ENCODE data around the gene RANBP9.

Gene RANBP9

DNA sequence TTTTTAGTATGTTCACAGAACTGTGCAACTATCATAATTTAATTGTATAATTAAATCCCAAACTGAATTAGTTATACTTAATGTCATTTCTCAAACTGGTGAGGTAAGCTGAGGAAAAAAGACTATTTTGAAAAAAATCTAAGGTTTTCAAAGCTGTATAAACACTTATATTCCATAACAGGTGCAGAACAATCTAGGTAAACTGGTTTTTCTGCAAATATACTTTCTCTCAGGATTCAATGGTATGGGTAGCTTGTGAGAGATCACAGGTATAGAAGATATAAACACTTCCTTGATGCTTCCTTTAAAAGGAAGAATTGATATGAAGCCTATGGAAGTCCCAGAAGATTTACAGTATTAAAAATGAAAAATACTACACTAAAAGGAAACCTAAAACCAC, 62.8 kb downstream of the RANBP9 start:
- no peak overlapping the region for H3K27ac ChIP-seq (ENCODE audit: low read depth, low read length)

DNA sequence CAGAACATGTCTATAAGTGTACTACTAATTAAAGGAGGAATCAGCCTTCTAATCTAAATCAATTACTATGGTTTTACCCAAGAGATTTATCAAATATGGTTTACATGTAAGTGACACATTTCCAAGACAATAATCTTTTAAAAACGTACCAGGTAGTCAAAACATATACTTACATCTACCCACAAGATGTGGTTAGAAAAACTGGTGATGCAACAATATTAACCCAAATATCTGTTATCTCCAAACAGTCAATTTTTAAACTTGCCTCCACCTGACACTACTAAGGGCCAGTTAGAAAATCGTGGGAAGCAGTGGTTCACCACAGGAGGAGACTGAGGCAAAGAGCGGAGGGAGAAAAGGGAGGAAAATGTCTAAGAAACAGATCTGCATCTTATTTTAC, 68.5 kb downstream of the RANBP9 start:
- no peaks in the 10 kb centered on the region for H3K9me3 ChIP-seq (ENCODE audit: insufficient read depth, low read depth, low read length)
- no peak overlapping the region for H3K27ac ChIP-seq (ENCODE audit: low read depth, low read length)
- peaks cover 50% of the 10 kb centered on the region for H3K36me3 ChIP-seq (ENCODE audit: insufficient read depth, low read length)
- H3K27me3 ChIP-seq (ENCODE audit: insufficient read depth, low read length), result no peaks in the 10 kb centered on the region
- no peak overlapping the region for H3K4me3 ChIP-seq (ENCODE audit: low read length)
- 95% methylated on average over 3 of the region's 3 CpGs for WGBS
- H3K4me1 ChIP-seq (ENCODE audit: insufficient read depth, low read length), result peaks cover 14% of the 10 kb centered on the region; the same call in 1 of the 2 replicates
- H3K9ac ChIP-seq (ENCODE audit: low read depth, low read length), result no peak overlapping the region

More for the DNA sequence above, 62.8 kb downstream of the RANBP9 start:
- no peaks in the 10 kb centered on the region for H3K27me3 ChIP-seq (ENCODE audit: insufficient read depth, low read length)
- H3K36me3 ChIP-seq (ENCODE audit: insufficient read depth, low read length), result peaks cover 19% of the 10 kb centered on the region
- H3K9me3 ChIP-seq (ENCODE audit: insufficient read depth, low read depth, low read length), result no peaks in the 10 kb centered on the region
- H3K4me1 ChIP-seq (ENCODE audit: insufficient read depth, low read length), result no peaks in the 10 kb centered on the region
- no peak overlapping the region for H3K4me3 ChIP-seq (ENCODE audit: low read length)
- no peak overlapping the region for H3K9ac ChIP-seq (ENCODE audit: low read depth, low read length)

DNA sequence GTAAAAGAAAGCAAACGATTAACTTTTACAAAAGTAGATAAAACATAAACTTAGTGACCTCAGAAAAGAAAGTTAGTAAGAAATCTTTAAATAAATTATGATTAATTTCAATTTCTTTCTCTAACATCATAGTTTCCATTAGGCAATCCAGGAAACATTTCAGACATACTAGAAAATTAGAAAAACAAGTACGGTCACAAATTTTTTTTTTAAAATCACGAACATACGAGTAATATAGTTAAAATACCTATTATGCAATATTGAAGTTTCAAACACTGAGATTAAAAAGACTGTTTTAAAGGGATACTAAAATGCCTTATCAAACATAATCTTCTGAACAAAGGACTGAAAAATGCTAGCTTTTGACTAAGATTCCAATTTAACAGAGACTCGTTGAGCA, 70.3 kb downstream of the RANBP9 start:
- no peak overlapping the region for H3K27ac ChIP-seq (ENCODE audit: low read depth, low read length)

DNA sequence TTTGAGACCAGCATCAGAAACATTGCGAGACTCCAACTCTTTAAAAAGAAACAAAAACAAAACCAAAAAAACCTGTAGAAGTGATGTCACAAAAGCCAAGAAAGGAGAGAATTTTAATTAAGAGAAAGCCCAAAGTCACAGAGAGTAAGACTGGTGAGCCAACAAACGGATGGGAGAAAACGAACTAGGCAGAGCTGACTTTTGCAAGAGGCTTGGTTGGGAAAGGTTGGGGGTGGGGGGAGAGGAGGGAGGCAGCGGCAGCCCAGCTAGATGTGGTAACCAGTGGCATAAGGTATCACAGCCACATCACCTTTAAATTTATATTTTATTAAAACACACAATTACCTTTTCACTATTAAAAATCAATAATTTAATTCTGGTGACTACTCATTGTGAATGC, 73.0 kb downstream of the RANBP9 start:
- H3K27ac ChIP-seq (ENCODE audit: low read depth, low read length), result no peak overlapping the region
- H3K9me3 ChIP-seq (ENCODE audit: insufficient read depth, low read depth, low read length), result no peaks in the 10 kb centered on the region
- 88% methylated on average over 2 of the region's 4 CpGs for WGBS
- peaks cover 42% of the 10 kb centered on the region for H3K4me1 ChIP-seq (ENCODE audit: insufficient read depth, low read length)
- no peak overlapping the region for H3K4me3 ChIP-seq (ENCODE audit: low read length)
- peaks cover 54% of the 10 kb centered on the region for H3K36me3 ChIP-seq (ENCODE audit: insufficient read depth, low read length)
- H3K9ac ChIP-seq (ENCODE audit: low read depth, low read length), result no peak overlapping the region
- H3K27me3 ChIP-seq (ENCODE audit: insufficient read depth, low read length), result no peaks in the 10 kb centered on the region

More for the DNA sequence above, 70.3 kb downstream of the RANBP9 start:
- Histone ChIP-seq H3K9ac (ENCODE audit: low read depth, low read length) (no peak overlapping the region), H3K9me3 (ENCODE audit: insufficient read depth, low read depth, low read length) (no peaks in the 10 kb centered on the region), H3K27me3 (ENCODE audit: insufficient read depth, low read length) (no peaks in the 10 kb centered on the region), H3K36me3 (ENCODE audit: insufficient read depth, low read length) (peaks cover 62% of the 10 kb centered on the region), H3K4me3 (ENCODE audit: low read length) (no peak overlapping the region), H3K4me1 (ENCODE audit: insufficient read depth, low read length) (peaks cover 28% of the 10 kb centered on the region)
- no CpG with 5 or more reads among the region's 5 CpGs for WGBS

DNA sequence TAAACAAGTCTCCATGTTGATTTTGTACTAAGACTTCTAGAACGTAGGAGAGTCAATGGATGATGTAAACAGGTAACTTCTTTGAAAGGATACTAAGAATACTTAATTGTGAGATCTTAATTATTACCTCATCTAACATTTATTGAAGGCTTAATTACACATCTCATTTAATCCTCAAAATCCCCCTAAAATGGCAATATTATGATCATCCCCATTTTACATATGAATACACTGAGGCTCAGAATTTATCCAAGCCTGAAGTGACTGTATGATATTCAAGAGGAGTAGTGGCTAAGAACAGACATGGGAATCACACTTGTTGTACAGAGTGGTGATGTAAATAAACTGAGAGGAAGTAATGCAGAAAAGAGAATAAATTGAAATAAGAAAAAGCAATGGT, 73.6 kb downstream of the RANBP9 start:
- Histone ChIP-seq H3K4me1 (ENCODE audit: insufficient read depth, low read length) (peaks cover 42% of the 10 kb centered on the region), H3K4me3 (ENCODE audit: low read length) (no peak overlapping the region), H3K36me3 (ENCODE audit: insufficient read depth, low read length) (peaks cover 54% of the 10 kb centered on the region), H3K27ac (ENCODE audit: low read depth, low read length) (no peak overlapping the region), H3K27me3 (ENCODE audit: insufficient read depth, low read length) (no peaks in the 10 kb centered on the region), H3K9ac (ENCODE audit: low read depth, low read length) (no peak overlapping the region), H3K9me3 (ENCODE audit: insufficient read depth, low read depth, low read length) (no peaks in the 10 kb centered on the region)
- WGBS, result no CpG with 5 or more reads among the region's 1 CpG

DNA sequence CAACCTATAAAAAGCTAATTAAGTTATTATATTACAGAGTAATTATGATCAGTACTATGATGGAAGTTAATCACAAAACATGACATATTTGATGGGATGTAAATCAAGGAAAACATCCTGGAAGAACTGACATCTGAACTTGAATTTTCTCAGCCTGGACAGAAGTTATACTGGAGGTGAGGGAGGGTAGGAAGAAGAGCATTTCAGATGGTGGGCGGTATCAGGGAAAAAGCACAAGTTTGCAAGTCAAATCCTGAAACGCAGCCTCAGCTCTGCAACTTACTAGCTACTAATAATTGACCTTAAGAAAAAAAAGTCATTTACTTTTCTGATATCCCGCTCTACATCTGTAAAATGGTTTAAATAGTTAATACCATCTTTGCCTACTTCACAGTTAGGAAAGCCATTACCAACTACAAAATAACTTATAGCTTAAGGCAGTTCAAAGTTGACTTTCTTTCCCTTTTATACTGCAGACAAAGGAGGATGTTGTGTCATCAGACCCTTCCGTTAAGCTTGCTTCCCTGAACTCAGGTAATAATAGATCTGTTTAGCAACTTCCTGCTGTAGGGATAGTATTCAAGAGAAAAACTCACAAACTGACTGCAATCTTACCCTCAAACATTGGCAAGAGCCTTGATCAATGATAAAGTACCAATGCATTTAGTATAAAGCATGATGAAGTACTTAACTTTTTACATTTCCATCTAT, 75.5 kb downstream of the RANBP9 start:
- Histone ChIP-seq H3K4me1 (ENCODE audit: insufficient read depth, low read length) (peaks cover 39% of the 10 kb centered on the region), H3K27ac (ENCODE audit: low read depth, low read length) (peak overlapping the region; percentile 64), H3K4me3 (ENCODE audit: low read length) (no peak overlapping the region), H3K9me3 (ENCODE audit: insufficient read depth, low read depth, low read length) (no peaks in the 10 kb centered on the region), H3K36me3 (ENCODE audit: insufficient read depth, low read length) (peaks cover 57% of the 10 kb centered on the region), H3K27me3 (ENCODE audit: insufficient read depth, low read length) (no peaks in the 10 kb centered on the region), H3K9ac (ENCODE audit: low read depth, low read length) (peak overlapping the region; percentile 12; the same call in 1 of the 2 replicates)
- 46% methylated on average over 3 of the region's 4 CpGs for WGBS

DNA sequence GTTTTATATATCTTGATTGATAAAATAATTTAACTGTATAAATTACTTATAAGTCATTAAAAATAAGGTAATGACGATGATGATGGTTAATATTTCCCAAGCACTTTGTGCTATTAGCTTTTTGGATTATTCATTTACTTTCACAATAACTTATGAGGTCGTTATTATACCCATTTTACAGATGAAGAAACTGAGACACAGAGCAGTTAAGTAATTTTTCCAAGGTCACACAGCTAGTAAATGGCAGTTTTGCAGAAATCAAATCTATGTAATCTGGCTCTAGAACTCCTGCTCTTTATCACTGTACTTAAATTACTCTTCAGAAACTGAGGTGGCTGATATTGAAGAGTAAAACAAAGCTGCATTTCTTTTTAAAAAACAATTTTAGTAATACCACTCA, 78.3 kb downstream of the RANBP9 start:
- Histone ChIP-seq H3K36me3 (ENCODE audit: insufficient read depth, low read length) (peaks cover 57% of the 10 kb centered on the region), H3K4me3 (ENCODE audit: low read length) (no peak overlapping the region), H3K27ac (ENCODE audit: low read depth, low read length) (no peak overlapping the region), H3K4me1 (ENCODE audit: insufficient read depth, low read length) (peaks cover 28% of the 10 kb centered on the region), H3K9ac (ENCODE audit: low read depth, low read length) (no peak overlapping the region), H3K9me3 (ENCODE audit: insufficient read depth, low read depth, low read length) (no peaks in the 10 kb centered on the region), H3K27me3 (ENCODE audit: insufficient read depth, low read length) (no peaks in the 10 kb centered on the region)
- 100% methylated on average over 1 of the region's 2 CpGs for WGBS

DNA sequence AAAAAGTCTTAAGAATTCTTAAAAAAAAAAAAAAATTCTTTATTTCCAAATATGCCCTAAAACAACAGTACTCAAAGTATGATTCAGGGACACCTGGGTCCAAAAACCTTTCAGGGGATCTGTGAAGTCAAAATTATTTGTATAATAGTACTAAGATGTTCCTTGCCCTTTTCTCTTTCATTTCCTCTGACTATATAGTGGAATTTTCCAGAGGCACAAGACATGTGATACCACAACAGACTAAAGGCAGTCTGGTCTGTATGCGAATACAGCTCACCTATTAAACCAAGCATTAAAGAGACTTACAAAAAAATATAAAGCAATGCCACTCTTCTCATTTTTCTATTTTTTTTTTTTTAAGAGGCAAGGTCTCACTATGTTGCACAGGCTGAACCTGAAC, 81.1 kb downstream of the RANBP9 start:
- H3K9me3 ChIP-seq (ENCODE audit: insufficient read depth, low read depth, low read length), result no peaks in the 10 kb centered on the region
- no peak overlapping the region for H3K9ac ChIP-seq (ENCODE audit: low read depth, low read length)
- WGBS, result 94% methylated on average over 1 of the region's 1 CpG
- no peaks in the 10 kb centered on the region for H3K27me3 ChIP-seq (ENCODE audit: insufficient read depth, low read length)
- peaks cover 6% of the 10 kb centered on the region for H3K4me1 ChIP-seq (ENCODE audit: insufficient read depth, low read length)
- no peak overlapping the region for H3K27ac ChIP-seq (ENCODE audit: low read depth, low read length)
- no peak overlapping the region for H3K4me3 ChIP-seq (ENCODE audit: low read length)
- peaks cover 67% of the 10 kb centered on the region for H3K36me3 ChIP-seq (ENCODE audit: insufficient read depth, low read length)

DNA sequence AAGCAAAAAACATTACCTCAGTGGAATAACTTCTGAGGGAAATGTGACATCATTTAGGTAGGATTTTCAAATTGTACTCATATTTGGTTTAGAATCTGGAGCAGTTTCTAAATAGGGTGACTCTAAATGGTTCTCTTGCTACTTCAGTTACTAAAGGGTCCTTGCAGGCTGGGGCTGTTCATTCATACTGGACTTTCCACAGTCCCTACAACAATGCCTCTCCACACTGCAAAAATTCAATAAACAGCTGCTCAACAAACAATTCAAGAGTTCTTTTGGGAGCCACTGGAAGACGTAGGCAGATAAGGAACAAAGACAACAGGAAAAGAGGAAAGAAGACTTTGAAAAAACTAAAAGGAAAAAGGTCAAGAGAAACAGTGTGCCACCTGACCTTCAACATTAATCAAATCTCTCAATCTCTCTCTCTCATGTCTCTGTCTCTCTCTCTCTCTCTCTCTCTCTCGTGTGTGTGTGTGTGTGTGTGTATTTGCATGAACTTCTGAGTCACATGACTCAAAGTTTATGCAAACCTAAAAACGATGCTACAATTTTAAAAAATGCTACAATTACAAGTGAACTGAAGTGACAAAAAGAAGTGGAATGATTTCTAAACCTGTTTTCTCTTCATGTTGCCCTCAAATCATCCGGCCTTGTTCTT, 82.0 kb downstream of the RANBP9 start:
- Histone ChIP-seq H3K9me3 (ENCODE audit: insufficient read depth, low read depth, low read length) (no peaks in the 10 kb centered on the region), H3K27me3 (ENCODE audit: insufficient read depth, low read length) (no peaks in the 10 kb centered on the region), H3K9ac (ENCODE audit: low read depth, low read length) (no peak overlapping the region), H3K36me3 (ENCODE audit: insufficient read depth, low read length) (peaks cover 74% of the 10 kb centered on the region), H3K4me1 (ENCODE audit: insufficient read depth, low read length) (no peaks in the 10 kb centered on the region), H3K4me3 (ENCODE audit: low read length) (no peak overlapping the region), H3K27ac (ENCODE audit: low read depth, low read length) (no peak overlapping the region)
- 78% methylated on average over 3 of the region's 4 CpGs for WGBS

DNA sequence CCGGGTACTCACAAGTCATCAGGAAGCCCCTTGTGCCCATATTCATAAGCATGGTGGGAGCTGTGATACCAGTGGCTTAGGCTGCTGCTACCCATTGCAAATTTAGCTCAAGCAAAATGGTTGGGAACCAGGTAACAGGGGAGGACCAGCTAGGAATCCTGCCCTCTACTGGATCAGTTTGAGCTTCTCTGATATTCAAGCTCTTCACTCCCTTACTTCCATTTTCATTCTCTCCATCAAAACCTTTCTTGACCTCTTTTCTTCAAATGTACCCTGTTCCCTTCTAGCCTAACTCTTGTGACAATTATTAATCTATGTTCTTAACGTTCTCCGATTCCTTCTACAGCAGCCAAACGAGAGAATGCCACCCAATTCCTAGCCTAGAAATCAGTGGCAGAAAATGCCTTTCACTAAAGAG, 86.8 kb downstream of the RANBP9 start:
- Histone ChIP-seq H3K9me3 (ENCODE audit: insufficient read depth, low read depth, low read length) (no peaks in the 10 kb centered on the region), H3K36me3 (ENCODE audit: insufficient read depth, low read length) (peaks cover 86% of the 10 kb centered on the region), H3K4me3 (ENCODE audit: low read length) (no peak overlapping the region), H3K27ac (ENCODE audit: low read depth, low read length) (no peak overlapping the region), H3K9ac (ENCODE audit: low read depth, low read length) (no peak overlapping the region), H3K4me1 (ENCODE audit: insufficient read depth, low read length) (no peaks in the 10 kb centered on the region), H3K27me3 (ENCODE audit: insufficient read depth, low read length) (no peaks in the 10 kb centered on the region)
- WGBS, result 73% methylated on average over 4 of the region's 4 CpGs

DNA sequence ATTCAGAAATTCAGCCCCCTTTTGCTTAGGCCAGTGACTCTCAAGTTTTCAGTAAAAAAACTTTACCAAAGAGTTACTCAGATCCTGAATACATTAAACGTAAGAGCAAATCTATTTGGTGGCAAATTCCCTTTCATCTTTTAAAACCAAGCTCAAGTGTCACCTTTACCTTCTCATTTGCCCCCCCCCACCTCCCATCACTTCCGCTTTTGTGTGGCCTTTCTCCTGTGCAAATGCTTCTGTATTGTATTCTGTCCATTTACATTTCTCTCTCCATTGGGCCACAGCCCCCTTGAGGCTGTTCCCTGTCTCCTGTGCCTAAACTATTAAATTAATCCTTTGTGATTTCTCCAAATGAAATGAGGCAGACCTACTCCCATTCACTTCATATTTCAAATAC, 94.6 kb downstream of the RANBP9 start:
- no peaks in the 10 kb centered on the region for H3K9me3 ChIP-seq (ENCODE audit: insufficient read depth, low read depth, low read length)
- H3K9ac ChIP-seq (ENCODE audit: low read depth, low read length), result no peak overlapping the region
- no peak overlapping the region for H3K27ac ChIP-seq (ENCODE audit: low read depth, low read length)
- no peaks in the 10 kb centered on the region for H3K27me3 ChIP-seq (ENCODE audit: insufficient read depth, low read length)
- peaks cover 14% of the 10 kb centered on the region for H3K4me1 ChIP-seq (ENCODE audit: insufficient read depth, low read length)
- H3K4me3 ChIP-seq (ENCODE audit: low read length), result peak overlapping the region; percentile 92; the same call in 1 of the 2 replicates
- 91% methylated on average over 2 of the region's 2 CpGs for WGBS
- peaks cover 55% of the 10 kb centered on the region for H3K36me3 ChIP-seq (ENCODE audit: insufficient read depth, low read length)
